H9 (cell line): ENCODE data around the gene A2ML1. TPM values are rescaled to one million over a fixed set of nuclear protein-coding genes. Genes with fewer than 3 reads are reported as not detected.
"Not testable (repeated sequence)": the region's sequence is repeated elsewhere in the genome, so short reads cannot be mapped to it uniquely, and the experiment has no call there.

Source experiments
- DNase-seq: peaks from one replicate; pipeline ENCODE4 v3.0.0-alpha.2; 2017
- H2AFZ ChIP-seq: one replicate; pipeline ENCODE4 v1.6.1; 2013; ENCODE audit warnings: mild to moderate bottlenecking, low read length, control low read depth, moderate library complexity
- H2AK5ac ChIP-seq: 2 replicates; pipeline ENCODE4 v1.6.1; 2013; ENCODE audit warnings: low read length, control low read depth, mixed read lengths; ENCODE audit not compliant: insufficient read length
- H2BK120ac ChIP-seq: one replicate; pipeline ENCODE4 v1.6.1; 2013; ENCODE audit warnings: low read depth, mild to moderate bottlenecking, low read length, control low read depth, inconsistent platforms; ENCODE audit not compliant: poor library complexity, severe bottlenecking
- H2BK12ac ChIP-seq: 2 replicates; pipeline ENCODE4 v1.6.1; 2013; ENCODE audit warnings: low read length, control low read depth, mixed read lengths, low read depth; ENCODE audit not compliant: insufficient read length
- H2BK15ac ChIP-seq: 2 replicates; pipeline ENCODE4 v1.6.1; 2013; ENCODE audit warnings: low read depth, low read length, control low read depth
- H2BK20ac ChIP-seq: one replicate; pipeline ENCODE4 v1.6.1; 2013; ENCODE audit warnings: low read depth, mild to moderate bottlenecking, low read length, control low read depth, inconsistent platforms; ENCODE audit not compliant: poor library complexity, severe bottlenecking
- H2BK5ac ChIP-seq: 2 replicates; pipeline ENCODE4 v1.6.1; 2013; ENCODE audit warnings: low read length, control low read depth, mixed read lengths; ENCODE audit not compliant: insufficient read length
- H3K14ac ChIP-seq: 2 replicates; pipeline ENCODE4 v1.6.1; 2013; ENCODE audit warnings: low read length, control low read depth; ENCODE audit not compliant: insufficient read depth
- H3K18ac ChIP-seq: 2 replicates; pipeline ENCODE4 v1.6.1; 2013; ENCODE audit warnings: low read depth, mild to moderate bottlenecking, mixed read lengths, low read length, control low read depth; ENCODE audit not compliant: insufficient read length
- H3K23ac ChIP-seq: 2 replicates; pipeline ENCODE4 v1.6.1; 2013; ENCODE audit warnings: low read length, control low read depth, mixed read lengths, low read depth; ENCODE audit not compliant: insufficient read length
- H3K23me2 ChIP-seq: 2 replicates; pipeline ENCODE4 v1.6.1; 2013; ENCODE audit warnings: low read depth, mild to moderate bottlenecking, mixed read lengths, low read length, control low read depth; ENCODE audit not compliant: insufficient read length, poor library complexity, severe bottlenecking
- H3K27ac ChIP-seq: 2 replicates; pipeline ENCODE4 v1.5.1; 2013; ENCODE audit warnings: low read length, control low read depth, mixed read lengths, low read depth; ENCODE audit not compliant: insufficient read length
- H3K27me3 ChIP-seq: 2 replicates; pipeline ENCODE4 v1.6.1; 2013; ENCODE audit warnings: low read length, control low read depth, inconsistent platforms; ENCODE audit not compliant: insufficient read depth
- H3K4ac ChIP-seq: 2 replicates; pipeline ENCODE4 v1.6.1; 2013; ENCODE audit warnings: low read depth, mild to moderate bottlenecking, control low read depth, inconsistent platforms, low read length, moderate library complexity
- H3K4me1 ChIP-seq: 2 replicates; pipeline ENCODE4 v1.6.1; 2013; ENCODE audit warnings: low read length, control low read depth, inconsistent platforms; ENCODE audit not compliant: insufficient read depth
- H3K4me2 ChIP-seq: 2 replicates; pipeline ENCODE4 v1.6.1; 2013; ENCODE audit warnings: low read length, control low read depth, mixed read lengths; ENCODE audit not compliant: insufficient read length, insufficient read depth
- H3K56ac ChIP-seq: 2 replicates; pipeline ENCODE4 v1.6.1; 2013; ENCODE audit warnings: low read depth, mild to moderate bottlenecking, mixed read lengths, low read length, control low read depth; ENCODE audit not compliant: insufficient read length
- H3K79me1 ChIP-seq: 2 replicates; pipeline ENCODE4 v1.6.1; 2013; ENCODE audit warnings: low read depth, mild to moderate bottlenecking, moderate library complexity, low read length, control low read depth, inconsistent platforms; ENCODE audit not compliant: insufficient read depth, poor library complexity, severe bottlenecking
- H3K79me2 ChIP-seq: 2 replicates; pipeline ENCODE4 v1.6.1; 2013; ENCODE audit warnings: low read length, control low read depth, inconsistent platforms; ENCODE audit not compliant: insufficient read depth
- H3K9ac ChIP-seq: 2 replicates; pipeline ENCODE4 v1.6.1; 2013; ENCODE audit warnings: low read length, control low read depth, mixed read lengths; ENCODE audit not compliant: insufficient read length; ENCODE audit errors: extremely low read depth
- H3K9me3 ChIP-seq: one replicate; pipeline ENCODE4 v1.6.1; 2013; ENCODE audit warnings: low read depth, low read length, inconsistent platforms; ENCODE audit not compliant: control insufficient read depth
- H3T11ph ChIP-seq: one replicate; pipeline ENCODE4 v1.6.1; 2013; ENCODE audit warnings: mild to moderate bottlenecking, low read length, control low read depth, inconsistent platforms
- H4K20me1 ChIP-seq: one replicate; pipeline ENCODE4 v1.6.1; 2013; ENCODE audit not compliant: control insufficient read depth, insufficient read length, insufficient read depth
- H4K5ac ChIP-seq: 2 replicates; pipeline ENCODE4 v1.6.1; 2013; ENCODE audit warnings: low read depth, mild to moderate bottlenecking, mixed read lengths, low read length, control low read depth; ENCODE audit not compliant: insufficient read length
- H4K8ac ChIP-seq: replicated peaks from 2 replicates; pipeline ENCODE4 v1.6.1; 2013; ENCODE audit warnings: low read length, control low read depth, mixed read lengths, low read depth; ENCODE audit not compliant: insufficient read length
- H4K91ac ChIP-seq: 2 replicates; pipeline ENCODE4 v1.6.1; 2013; ENCODE audit warnings: low read depth, mild to moderate bottlenecking, moderate library complexity, mixed read lengths, low read length, control low read depth; ENCODE audit not compliant: insufficient read length
- H3K27ac Mint-ChIP-seq, 3 experiments: 2 replicates in 2 of 3; 3 replicates in 1 of 3; pipeline ENCODE4 v1.8.0; 2020 to 2021; ENCODE audit warnings: mixed read lengths in 3 of 3, mild to moderate bottlenecking in 1 of 3, moderate library complexity in 1 of 3
- H3K27me3 Mint-ChIP-seq: 2 replicates; pipeline ENCODE4 v1.8.0; 2021; ENCODE audit warnings: low read depth, mild to moderate bottlenecking, moderate library complexity, mixed read lengths
- H3K36me3 Mint-ChIP-seq, 3 experiments: 2 replicates in 2 of 3; 3 replicates in 1 of 3; pipeline ENCODE4 v1.8.0; 2020 to 2021; ENCODE audit warnings: low read depth in 3 of 3, mixed read lengths in 3 of 3; ENCODE audit not compliant: insufficient read depth in 1 of 3
- H3K4me1 Mint-ChIP-seq, 2 experiments: 2 replicates each; pipeline ENCODE4 v1.8.0; 2020; ENCODE audit warnings: mixed read lengths in 2 of 2
- H3K4me3 Mint-ChIP-seq, 2 experiments: 2 replicates in 1 of 2; 3 replicates in 1 of 2; pipeline ENCODE4 v1.8.0; 2020 to 2021; ENCODE audit warnings: mild to moderate bottlenecking in 2 of 2, mixed read lengths in 2 of 2, moderate library complexity in 1 of 2
- H3K9me3 Mint-ChIP-seq, 2 experiments: 2 replicates in 1 of 2; 3 replicates in 1 of 2; pipeline ENCODE4 v1.8.0; 2020; ENCODE audit warnings: mild to moderate bottlenecking in 2 of 2, mixed read lengths in 2 of 2, moderate library complexity in 1 of 2
- WGBS: extraction: QIAGEN DNeasy Blood & Tissue Kit; methylation state at CpG from one replicate; pipeline ENCODE4 v1.1.7; 2013; ENCODE audit warnings: missing lambda C conversion rate, low lambda C conversion rate, mixed read lengths; ENCODE audit not compliant: insufficient read length; ENCODE audit errors: extremely low coverage; 5-methylcytosine and 5-hydroxymethylcytosine counted together
- total RNA-seq: library from RNA; stranded (reverse); gene quantifications from 2 replicates; pipeline ENCODE4 v1.2.1, GENCODE V29; 2021
- TF ChIP-seq, protein P1 (sequence below): fragments of 200-600 bp; sonication (generic); conservative IDR thresholded peaks from 3 replicates; pipeline ENCODE4 v1.8.0; 2021; ENCODE audit warnings: antibody characterized with exemption, mild to moderate bottlenecking

Gene A2ML1
- total RNA-seq, 1 experiment from 2014 or later = 2.8 TPM

GRCh38 chr12:8899830-8900229 lies 77.4 kb downstream of the A2ML1 start:
- H3K27ac Mint-ChIP-seq = peak overlapping the region in 1 of 3 experiments; percentile 22; a peak in 3 of 7 replicates
- no peaks in the 10 kb centered on the region for H3K79me2 ChIP-seq
- no peak overlapping the region for H3K18ac ChIP-seq
- H3K56ac ChIP-seq = no peak overlapping the region
- no peak overlapping the region for H3K23ac ChIP-seq
- no peaks in the 10 kb centered on the region for H3K9me3 ChIP-seq
- H3K9ac ChIP-seq = no peak overlapping the region
- no peaks in the 10 kb centered on the region for H3K79me1 ChIP-seq
- no peak overlapping the region for H2BK15ac ChIP-seq
- peaks cover 15 to 49% (median 46%) of the 10 kb centered on the region in 3 experiments for H3K36me3 Mint-ChIP-seq
- peaks cover 22 to 49% of the 10 kb centered on the region in 2 experiments; a peak in 4 of 5 replicates for H3K9me3 Mint-ChIP-seq
- no peak for DNase-seq
- no peak overlapping the region for H2AK5ac ChIP-seq
- H3K4me2 ChIP-seq = no peak overlapping the region
- H3K4me1 ChIP-seq = no peaks in the 10 kb centered on the region; the same call in 1 of the 2 replicates
- no peak overlapping the region for H3K4ac ChIP-seq
- no peaks in the 10 kb centered on the region for H3K27me3 Mint-ChIP-seq
- H3T11ph ChIP-seq = no peak overlapping the region
- WGBS = no CpG with 5 or more reads among the region's 6 CpGs
- no peaks in the 10 kb centered on the region for H3K27me3 ChIP-seq
- no peak overlapping the region for H4K5ac ChIP-seq
- H3K23me2 ChIP-seq = no peaks in the 10 kb centered on the region
- no peak overlapping the region for H2BK5ac ChIP-seq
- no peak overlapping the region for H3K4me3 Mint-ChIP-seq
- H2BK20ac ChIP-seq = no peak overlapping the region
- no peak overlapping the region for H3K14ac ChIP-seq
- H3K4me1 Mint-ChIP-seq = peaks cover 10 to 11% of the 10 kb centered on the region in 2 experiments
- TF ChIP-seq, protein P1, sequence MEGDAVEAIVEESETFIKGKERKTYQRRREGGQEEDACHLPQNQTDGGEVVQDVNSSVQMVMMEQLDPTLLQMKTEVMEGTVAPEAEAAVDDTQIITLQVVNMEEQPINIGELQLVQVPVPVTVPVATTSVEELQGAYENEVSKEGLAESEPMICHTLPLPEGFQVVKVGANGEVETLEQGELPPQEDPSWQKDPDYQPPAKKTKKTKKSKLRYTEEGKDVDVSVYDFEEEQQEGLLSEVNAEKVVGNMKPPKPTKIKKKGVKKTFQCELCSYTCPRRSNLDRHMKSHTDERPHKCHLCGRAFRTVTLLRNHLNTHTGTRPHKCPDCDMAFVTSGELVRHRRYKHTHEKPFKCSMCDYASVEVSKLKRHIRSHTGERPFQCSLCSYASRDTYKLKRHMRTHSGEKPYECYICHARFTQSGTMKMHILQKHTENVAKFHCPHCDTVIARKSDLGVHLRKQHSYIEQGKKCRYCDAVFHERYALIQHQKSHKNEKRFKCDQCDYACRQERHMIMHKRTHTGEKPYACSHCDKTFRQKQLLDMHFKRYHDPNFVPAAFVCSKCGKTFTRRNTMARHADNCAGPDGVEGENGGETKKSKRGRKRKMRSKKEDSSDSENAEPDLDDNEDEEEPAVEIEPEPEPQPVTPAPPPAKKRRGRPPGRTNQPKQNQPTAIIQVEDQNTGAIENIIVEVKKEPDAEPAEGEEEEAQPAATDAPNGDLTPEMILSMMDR = no peak
- H4K8ac ChIP-seq = no peak overlapping the region
- no peak overlapping the region for H2BK120ac ChIP-seq
- H4K91ac ChIP-seq = no peak overlapping the region
- no peak overlapping the region for H2AFZ ChIP-seq
- no peaks in the 10 kb centered on the region for H4K20me1 ChIP-seq
- no peak overlapping the region for H2BK12ac ChIP-seq
- no peak overlapping the region for H3K27ac ChIP-seq

- not testable (repeated sequence) for DNase-seq, H4K8ac ChIP-seq, H3T11ph ChIP-seq, H3K14ac ChIP-seq, H2AK5ac ChIP-seq, H4K91ac ChIP-seq, H3K4ac ChIP-seq, H3K79me2 ChIP-seq, H3K4me3 Mint-ChIP-seq, H3K27me3 Mint-ChIP-seq, H3K18ac ChIP-seq, H3K4me1 ChIP-seq, H3K56ac ChIP-seq, H3K23me2 ChIP-seq, H4K5ac ChIP-seq, H3K9me3 ChIP-seq, H3K27me3 ChIP-seq, H2AFZ ChIP-seq, H3K4me2 ChIP-seq, H3K23ac ChIP-seq, H4K20me1 ChIP-seq, H3K27ac ChIP-seq, H2BK120ac ChIP-seq, H3K27ac Mint-ChIP-seq, H2BK12ac ChIP-seq, H2BK15ac ChIP-seq, H2BK20ac ChIP-seq, H3K79me1 ChIP-seq, H3K9ac ChIP-seq, H2BK5ac ChIP-seq
- peaks cover 13 to 37% (median 36%) of the 10 kb centered on the region in 3 experiments for H3K36me3 Mint-ChIP-seq
- WGBS = no CpG with 5 or more reads among the region's 5 CpGs
- peaks cover 34 to 36% of the 10 kb centered on the region in 2 experiments for H3K4me1 Mint-ChIP-seq
- H3K9me3 Mint-ChIP-seq = peaks cover 19 to 37% of the 10 kb centered on the region in 2 experiments; a peak in 4 of 5 replicates
Measured at GRCh38 chr12:8902703-8903102, 80.3 kb downstream of the A2ML1 start.
